GM12878 (cell line): Measurements from ENCODE around the gene PPP6R2. TPM values are rescaled to one million over a fixed set of nuclear protein-coding genes. Genes with fewer than 3 reads are reported as not detected.
A peak's percentile ranks its signal among the peaks of the same experiment; 100 is the strongest.

ENCODE experiments used
- ATAC-seq: fragments of 200-7000 bp; cut with Tn5 transposase; 3 replicates; pipeline ENCODE4 v1.9.1; 2020; ENCODE audit warnings: mild to moderate bottlenecking, moderate library complexity
- BruUV-seq: library from RNA; stranded (reverse); fragments of 400-500 nt; replicated peaks from 2 replicates; lab custom pipeline; 2021; lab: Mats Ljungman, UMichigan
- CTCF ChIA-PET: fragments of 300-600 bp; sonication (Branson Sonifier 250); formaldehyde crosslinking; extraction: SDS; loops from one replicate; lab custom pipeline; 2021; ENCODE audit warnings: inconsistent platforms; lab: Yijun Ruan, JAX
- POLR2A ChIA-PET: fragments of 350-600 bp; formaldehyde crosslinking; extraction: SDS; loops from one replicate; lab custom pipeline; 2021; ENCODE audit warnings: inconsistent platforms; lab: Charles Lee
- RAD21 ChIA-PET: fragments of 300-600 bp; sonication (Branson Sonifier 250); formaldehyde crosslinking; loops from one replicate; lab custom pipeline; 2023; ENCODE audit warnings: antibody characterized with exemption; ENCODE audit not compliant: unreplicated experiment; lab: Charles Lee
- SMC1A ChIA-PET: fragments of 300-600 bp; sonication (Branson Sonifier 250); formaldehyde crosslinking; loops from one replicate; lab custom pipeline; 2023; ENCODE audit not compliant: unreplicated experiment, uncharacterized antibody; lab: Charles Lee
- DNase-seq: peaks from one replicate; pipeline ENCODE4 v3.0.0-alpha.2; 2011; ENCODE audit warnings: low read depth, low spot score
- FAIRE-seq: peaks from 3 replicates; lab custom pipeline; 2011; peaks lifted over from hg19 to GRCh38; lab: Jason Lieb, UNC
- H2AFZ ChIP-seq: 2 replicates; pipeline ENCODE4 v1.6.0; 2011; ENCODE audit warnings: low read depth, low read length, control low read depth; ENCODE audit not compliant: control insufficient read depth
- H3K27ac ChIP-seq: 2 replicates; pipeline ENCODE4 v1.5.1; 2011; ENCODE audit warnings: control low read depth; ENCODE audit not compliant: control insufficient read depth, insufficient read depth
- H3K27me3 ChIP-seq, 2 experiments: replicated peaks in 1 of 2; 2 replicates each; pipeline versions ENCODE4 v1.6.0 to v1.6.1; 2011; ENCODE audit warnings: low read length in 1 of 2; ENCODE audit not compliant: control insufficient read depth in 2 of 2, insufficient read depth in 2 of 2
- H3K36me3 ChIP-seq, 2 experiments: 2 replicates each; pipeline ENCODE4 v1.5.1; 2011; ENCODE audit warnings: low read length in 1 of 2; ENCODE audit not compliant: control insufficient read depth in 2 of 2, insufficient read depth in 2 of 2
- H3K4me1 ChIP-seq: 2 replicates; pipeline ENCODE4 v1.6.1; 2011; ENCODE audit warnings: mild to moderate bottlenecking, low read length, moderate library complexity, mixed read lengths; ENCODE audit not compliant: control insufficient read depth, insufficient read depth
- H3K4me2 ChIP-seq: 2 replicates; pipeline ENCODE4 v1.6.0; 2011; ENCODE audit warnings: control low read depth; ENCODE audit not compliant: control insufficient read depth, insufficient read depth
- H3K4me3 ChIP-seq: fragments of 200-600 bp; sonication (generic); 2 replicates; pipeline ENCODE4 v1.5.1; 2016
- H3K79me2 ChIP-seq: 2 replicates; pipeline ENCODE4 v1.6.0; 2011; ENCODE audit warnings: low read length; ENCODE audit not compliant: control insufficient read depth, insufficient read depth
- H3K9ac ChIP-seq: 2 replicates; pipeline ENCODE4 v1.8.0; 2011; ENCODE audit warnings: low read length, control low read depth, mixed read lengths; ENCODE audit not compliant: control insufficient read depth, insufficient read depth
- H3K9me3 ChIP-seq: replicated peaks from 3 replicates; pipeline ENCODE4 v1.5.1; 2011; ENCODE audit warnings: mild to moderate bottlenecking, low read length; ENCODE audit not compliant: control insufficient read depth, insufficient read depth
- H4K20me1 ChIP-seq: 2 replicates; pipeline ENCODE4 v1.6.0; 2011; ENCODE audit not compliant: control insufficient read depth, insufficient read depth
- BHLHE40 ChIP-seq, 2 experiments: fragments of 450-650 bp in 1 of 2; IDR thresholded peaks; 2 replicates each; pipeline ENCODE4 v1.6.1; 2011 to 2017; ENCODE audit warnings: low read depth in 2 of 2, borderline replicate concordance in 1 of 2, improper control_type of control experiment in 1 of 2, low read length in 1 of 2, mild to moderate bottlenecking in 1 of 2
- EGR1 ChIP-seq, 2 experiments: IDR thresholded peaks; 1 replicate in 1 of 2; 2 replicates in 1 of 2; pipeline ENCODE4 v1.6.1; 2011 to 2012; ENCODE audit warnings: low read depth in 2 of 2, low read length in 2 of 2, borderline replicate concordance in 1 of 2, mild to moderate bottlenecking in 1 of 2, moderate library complexity in 1 of 2
- IKZF1 ChIP-seq: fragments of 450-650 bp; conservative IDR thresholded peaks from 2 replicates; pipeline ENCODE4 v1.6.1; 2017; ENCODE audit warnings: antibody characterized with exemption, mild to moderate bottlenecking
- IRF5 ChIP-seq: fragments of 450-650 bp; IDR thresholded peaks from 2 replicates; pipeline ENCODE4 v1.6.1; 2017; ENCODE audit warnings: borderline replicate concordance
- POLR2A ChIP-seq: IDR thresholded peaks from 2 replicates; pipeline ENCODE4 v1.6.1; 2011; ENCODE audit warnings: low read depth, mild to moderate bottlenecking, low read length
- WGBS: methylation state at CpG from one replicate; pipeline ENCODE4 v1.1.6; 2016; ENCODE audit warnings: low lambda C conversion rate; ENCODE audit not compliant: insufficient replicate concordance, insufficient coverage; ENCODE audit errors: missing lambda C conversion rate; 5-methylcytosine and 5-hydroxymethylcytosine counted together
- in situ Hi-C: fragments of 300-500 bp; cut with MboI; formaldehyde crosslinking; loops from 9 replicates; pipeline ENCODE4 v1.14.3; 2018; ENCODE audit warnings: mixed read lengths
- intact Hi-C: fragments of 100-400 bp; cut with micrococcal nuclease; formaldehyde crosslinking; loops from one replicate; pipeline ENCODE4 v1.14.2; 2022; ENCODE audit not compliant: unreplicated experiment
- polyA plus RNA-seq, 11 experiments: library from polyadenylated mRNA; depleted of rRNA in 4 of 11; unstranded in 6 of 11; stranded (reverse) in 5 of 11; fragments of >200 nt; fragmentation: Nextera tagmentation in 4 of 11; fragmentation: Illumina TruSeq in 1 of 11; extraction: Ambion mirVana in 4 of 11; extraction: Trizol in 1 of 11; gene quantifications; 1 replicate in 1 of 11; 2 replicates in 10 of 11; pipeline versions ENCODE4 v1.2.1 to v1.2.3, GENCODE V29; 2011 to 2016; ENCODE audit warnings: inconsistent platforms in 2 of 11, missing spikeins in 2 of 11, low read depth in 1 of 11
- total RNA-seq, 4 experiments: library from RNA; depleted of rRNA in 3 of 4; stranded (reverse); fragments of >200 nt in 3 of 4; fragmentation: Illumina TruSeq in 1 of 4; extraction: Trizol in 1 of 4; gene quantifications; 2 replicates each; pipeline versions ENCODE4 v1.2.1 to v1.2.3, GENCODE V29; 2013 to 2021

Gene PPP6R2
- total and polyA plus RNA-seq, 10 of the 15 experiments (the other 5 are each of a cell fraction or from before 2014, with no cell fraction given), result 0.29 to 52.6 (median 25.4) TPM

- BruUV-seq, result no TSS peak
Observed at GRCh38 chr22:50481440-50482106, 138.4 kb downstream of the PPP6R2 start, which contains the start of gene ADM2. Gene ADM2, plus strand, starts transcription at chr22:50481543. Its CDS starts 305 bp downstream, at chr22:50481848.

More at GRCh38 chr22:50481440-50482106, 138.4 kb downstream of the PPP6R2 start, which contains the start of gene ADM2:
- ATAC-seq (peak; percentile 59), FAIRE-seq (no peak), DNase-seq (no peak)
- H3K4me2 ChIP-seq, result peak within 1 kb of the TSS; percentile 59
- no peaks in the 10 kb centered on the region for H3K79me2 ChIP-seq
- SMC1A ChIA-PET, result no interaction called here
- peak in 1 of 2 experiments; percentile 50; a peak in 1 of 4 replicates for TF ChIP-seq BHLHE40 (IDR thresholded peaks at IDR 0.05; ENCODE audit: borderline replicate concordance in 1 of 2, low read depth in 2 of 2, low read length in 1 of 2)
- TF ChIP-seq IKZF1, result peak; percentile 57; the same call in 1 of the 2 replicates
- TF ChIP-seq EGR1 (IDR thresholded peaks at IDR 0.05; ENCODE audit: borderline replicate concordance in 1 of 2, low read depth in 2 of 2, low read length in 2 of 2), result peak in 1 of 2 experiments; percentile 59; a peak in 1 of 3 replicates
- TF ChIP-seq POLR2A, result peak; percentile 54; the same call in 1 of the 2 replicates
- no peak for TF ChIP-seq IRF5
- H3K9me3 ChIP-seq, result no peaks in the 10 kb centered on the region
- no peak within 1 kb of the TSS for H3K9ac ChIP-seq
- peak within 1 kb of the TSS; percentile 55 for H3K4me3 ChIP-seq
- RAD21 ChIA-PET, result no interaction called here
- intact Hi-C loops (no loop called here), in situ Hi-C loops (no loop called here)
- WGBS, result 6% methylated on average over 45 of the region's 70 CpGs
- H3K4me1 ChIP-seq, result no peaks in the 10 kb centered on the region
- no peak within 1 kb of the TSS for H3K27ac ChIP-seq
- H2AFZ ChIP-seq, result peak within 1 kb of the TSS; percentile 65
- CTCF ChIA-PET, result no interaction called here
- H3K27me3 ChIP-seq, result peaks cover 0 to 3% of the 10 kb centered on the region in 2 experiments; a peak in 2 of 4 replicates
- POLR2A ChIA-PET, result no interaction called here
- no peaks in the 10 kb centered on the region for H4K20me1 ChIP-seq
- H3K36me3 ChIP-seq, result no peaks in the 10 kb centered on the region
